ENCODE measurements around the gene FNDC1.

Gene FNDC1

GRCh38 chr6:159252955-159253508 is 83.8 kb downstream of the FNDC1 start:
- in situ Hi-C loops (cut with HindIII; ENCODE audit: low sequenced_read_pairs), result no loop called here

- in situ Hi-C loops (cut with HindIII; ENCODE audit: low sequenced_read_pairs), result no loop called here
Measured at GRCh38 chr6:159254186-159254585, 85.0 kb downstream of the FNDC1 start.

- in situ Hi-C loops (cut with HindIII; ENCODE audit: low sequenced_read_pairs), result no loop called here
Measured at GRCh38 chr6:159255434-159255951, 86.3 kb downstream of the FNDC1 start.

- in situ Hi-C loops (cut with HindIII; ENCODE audit: low sequenced_read_pairs), result no loop called here
Measured at GRCh38 chr6:159256128-159256527, 86.9 kb downstream of the FNDC1 start.

GRCh38 chr6:159257846-159258245 is 88.6 kb downstream of the FNDC1 start:
- in situ Hi-C loops (cut with HindIII; ENCODE audit: low sequenced_read_pairs), result no loop called here

- in situ Hi-C loops (cut with HindIII; ENCODE audit: low sequenced_read_pairs), result no loop called here
Measured at GRCh38 chr6:159259441-159260125, 90.4 kb downstream of the FNDC1 start.

- in situ Hi-C loops (cut with HindIII; ENCODE audit: low sequenced_read_pairs), result no loop called here
Measured at GRCh38 chr6:159260208-159260607, 91.0 kb downstream of the FNDC1 start.

- in situ Hi-C loops (cut with HindIII; ENCODE audit: low sequenced_read_pairs), result no loop called here
Measured at GRCh38 chr6:159261995-159262394, 92.8 kb downstream of the FNDC1 start.

GRCh38 chr6:159262586-159262985 is 93.4 kb downstream of the FNDC1 start:
- in situ Hi-C loops (cut with HindIII; ENCODE audit: low sequenced_read_pairs), result no loop called here

GRCh38 chr6:159267165-159267564 is 98.0 kb downstream of the FNDC1 start:
- in situ Hi-C loops (cut with HindIII; ENCODE audit: low sequenced_read_pairs), result no loop called here

GRCh38 chr6:159268511-159268910 is 99.3 kb downstream of the FNDC1 start:
- in situ Hi-C loops (cut with HindIII; ENCODE audit: low sequenced_read_pairs), result no loop called here

- in situ Hi-C loops (cut with HindIII; ENCODE audit: low sequenced_read_pairs), result no loop called here
Measured at GRCh38 chr6:159271257-159271656, 102.1 kb downstream of the FNDC1 start.

GRCh38 chr6:159278626-159279025 is 109.4 kb downstream of the FNDC1 start:
- in situ Hi-C loops (cut with HindIII; ENCODE audit: low sequenced_read_pairs), result no loop called here

GRCh38 chr6:159279790-159280277 is 110.6 kb downstream of the FNDC1 start:
- in situ Hi-C loops (cut with HindIII; ENCODE audit: low sequenced_read_pairs), result loop anchor here (5.0 kb wide), 1 partner anchor 47 kb away; no protein-coding TSS in a partner anchor

GRCh38 chr6:159282421-159282820 is 113.2 kb downstream of the FNDC1 start:
- in situ Hi-C loops (cut with HindIII; ENCODE audit: low sequenced_read_pairs), result loop anchor here (5.0 kb wide), 1 partner anchor 45 kb away; no protein-coding TSS in a partner anchor

GRCh38 chr6:159284661-159285060 is 115.5 kb downstream of the FNDC1 start:
- in situ Hi-C loops (cut with HindIII; ENCODE audit: low sequenced_read_pairs), result loop anchor here (5.0 kb wide), 1 partner anchor 43 kb away; no protein-coding TSS in a partner anchor

GRCh38 chr6:159298840-159299239 is 129.6 kb downstream of the FNDC1 start:
- in situ Hi-C loops (cut with HindIII; ENCODE audit: low sequenced_read_pairs), result loop anchor here (5.0 kb wide), 1 partner anchor 48 kb away; no protein-coding TSS in a partner anchor

- in situ Hi-C loops (cut with HindIII; ENCODE audit: low sequenced_read_pairs), result loop anchor here (5.0 kb wide), 1 partner anchor 48 kb away; no protein-coding TSS in a partner anchor
Measured at GRCh38 chr6:159299566-159299965, 130.4 kb downstream of the FNDC1 start.

GRCh38 chr6:159301277-159301676 is 132.1 kb downstream of the FNDC1 start:
- in situ Hi-C loops (cut with HindIII; ENCODE audit: low sequenced_read_pairs), result no loop called here

- in situ Hi-C loops (cut with HindIII; ENCODE audit: low sequenced_read_pairs), result no loop called here
Measured at GRCh38 chr6:159301810-159302593, 132.8 kb downstream of the FNDC1 start.

GRCh38 chr6:159302594-159302992 is 133.4 kb downstream of the FNDC1 start:
- in situ Hi-C loops (cut with HindIII; ENCODE audit: low sequenced_read_pairs), result no loop called here

All from endothelial cell of hepatic sinusoid (primary cell).